Measurements from ENCODE around the gene KIAA0753.

Gene KIAA0753

GRCh38 chr17:6569370-6570285, 70.9 kb downstream of the KIAA0753 start:
- peak; percentile 14 for DNase-seq (ENCODE audit: extremely low spot score)
- ChIA-PET CTCF (no interaction called here), POLR2A (no interaction called here)
- TF ChIP-seq CTCF (IDR thresholded peaks at IDR 0.05; ENCODE audit: control extremely low read depth, extremely low read depth, low read depth, missing control alignments), result no peak

GRCh38 chr17:6568184-6568758, 72.2 kb downstream of the KIAA0753 start:
- ChIA-PET CTCF (no interaction called here), POLR2A (no interaction called here)

GRCh38 chr17:6567528-6568183, 72.9 kb downstream of the KIAA0753 start:
- ChIA-PET POLR2A (no interaction called here), CTCF (interaction anchor here (1.3 kb wide), 1 partner anchor 9 kb away, joined by 3 read pairs; no protein-coding TSS in a partner anchor)
- TF ChIP-seq CTCF (IDR thresholded peaks at IDR 0.05; ENCODE audit: control extremely low read depth, extremely low read depth, low read depth, missing control alignments), result no peak
- peak; percentile 8 for DNase-seq (ENCODE audit: extremely low spot score)

More at GRCh38 chr17:6568184-6568758, 72.2 kb downstream of the KIAA0753 start:
- DNase-seq (ENCODE audit: extremely low spot score), result no peak
- TF ChIP-seq CTCF (IDR thresholded peaks at IDR 0.05; ENCODE audit: control extremely low read depth, extremely low read depth, low read depth, missing control alignments), result no peak

- no peak for TF ChIP-seq CTCF (IDR thresholded peaks at IDR 0.05; ENCODE audit: control extremely low read depth, extremely low read depth, low read depth, missing control alignments)
- ChIA-PET POLR2A (no interaction called here), CTCF (no interaction called here)
- no peak for DNase-seq (ENCODE audit: extremely low spot score)
Measured at GRCh38 chr17:6561446-6561845, 79.1 kb downstream of the KIAA0753 start.

- ChIA-PET CTCF (no interaction called here), POLR2A (no interaction called here)
- no peak for TF ChIP-seq CTCF (IDR thresholded peaks at IDR 0.05; ENCODE audit: control extremely low read depth, extremely low read depth, low read depth, missing control alignments)
- DNase-seq (ENCODE audit: extremely low spot score), result no peak
Measured at GRCh38 chr17:6560496-6560895, 80.0 kb downstream of the KIAA0753 start.

- CTCF ChIA-PET, result no interaction called here
- POLR2A ChIA-PET, result no interaction called here
- TF ChIP-seq CTCF (IDR thresholded peaks at IDR 0.05; ENCODE audit: control extremely low read depth, extremely low read depth, low read depth, missing control alignments), result no peak
- no peak for DNase-seq (ENCODE audit: extremely low spot score)
Measured at GRCh38 chr17:6559753-6560215, 80.7 kb downstream of the KIAA0753 start.

All from GM10248 (cell line).